ENCODE measurements around the gene SLC5A9. TPM values are rescaled to one million over a fixed set of nuclear protein-coding genes. Genes with fewer than 3 reads are reported as not detected.

SLC5A9 gene
- total and polyA plus RNA-seq, 2 experiments from 2014 or later = 0.10 TPM

DNA sequence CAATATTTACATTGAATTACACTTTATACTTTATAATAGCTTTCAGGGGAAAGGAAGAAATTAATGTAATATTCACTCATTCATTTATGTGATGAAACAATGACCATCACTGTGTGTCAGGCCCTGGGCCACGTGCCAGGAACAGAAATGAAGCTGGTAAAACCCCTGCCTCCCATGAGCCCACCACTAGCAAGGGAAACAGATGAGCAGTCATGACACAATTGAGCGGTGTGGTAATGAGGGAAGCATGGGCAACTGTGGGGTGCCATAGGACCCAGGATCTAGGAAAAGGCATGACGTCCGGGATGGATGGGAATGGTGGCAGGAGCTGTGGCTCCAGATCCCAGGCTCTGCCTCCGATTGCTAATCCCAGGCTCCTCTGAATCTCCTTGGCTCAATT lies 17.0 kb upstream of the SLC5A9 start (continued):
- no peak for TF ChIP-seq EZH2 (IDR thresholded peaks at IDR 0.05; ENCODE audit: low read depth, unreplicated experiment)
- TF ChIP-seq EZH2phosphoT487 (IDR thresholded peaks at IDR 0.05; ENCODE audit: unreplicated experiment) = no peak
- TF ChIP-seq, protein P1, sequence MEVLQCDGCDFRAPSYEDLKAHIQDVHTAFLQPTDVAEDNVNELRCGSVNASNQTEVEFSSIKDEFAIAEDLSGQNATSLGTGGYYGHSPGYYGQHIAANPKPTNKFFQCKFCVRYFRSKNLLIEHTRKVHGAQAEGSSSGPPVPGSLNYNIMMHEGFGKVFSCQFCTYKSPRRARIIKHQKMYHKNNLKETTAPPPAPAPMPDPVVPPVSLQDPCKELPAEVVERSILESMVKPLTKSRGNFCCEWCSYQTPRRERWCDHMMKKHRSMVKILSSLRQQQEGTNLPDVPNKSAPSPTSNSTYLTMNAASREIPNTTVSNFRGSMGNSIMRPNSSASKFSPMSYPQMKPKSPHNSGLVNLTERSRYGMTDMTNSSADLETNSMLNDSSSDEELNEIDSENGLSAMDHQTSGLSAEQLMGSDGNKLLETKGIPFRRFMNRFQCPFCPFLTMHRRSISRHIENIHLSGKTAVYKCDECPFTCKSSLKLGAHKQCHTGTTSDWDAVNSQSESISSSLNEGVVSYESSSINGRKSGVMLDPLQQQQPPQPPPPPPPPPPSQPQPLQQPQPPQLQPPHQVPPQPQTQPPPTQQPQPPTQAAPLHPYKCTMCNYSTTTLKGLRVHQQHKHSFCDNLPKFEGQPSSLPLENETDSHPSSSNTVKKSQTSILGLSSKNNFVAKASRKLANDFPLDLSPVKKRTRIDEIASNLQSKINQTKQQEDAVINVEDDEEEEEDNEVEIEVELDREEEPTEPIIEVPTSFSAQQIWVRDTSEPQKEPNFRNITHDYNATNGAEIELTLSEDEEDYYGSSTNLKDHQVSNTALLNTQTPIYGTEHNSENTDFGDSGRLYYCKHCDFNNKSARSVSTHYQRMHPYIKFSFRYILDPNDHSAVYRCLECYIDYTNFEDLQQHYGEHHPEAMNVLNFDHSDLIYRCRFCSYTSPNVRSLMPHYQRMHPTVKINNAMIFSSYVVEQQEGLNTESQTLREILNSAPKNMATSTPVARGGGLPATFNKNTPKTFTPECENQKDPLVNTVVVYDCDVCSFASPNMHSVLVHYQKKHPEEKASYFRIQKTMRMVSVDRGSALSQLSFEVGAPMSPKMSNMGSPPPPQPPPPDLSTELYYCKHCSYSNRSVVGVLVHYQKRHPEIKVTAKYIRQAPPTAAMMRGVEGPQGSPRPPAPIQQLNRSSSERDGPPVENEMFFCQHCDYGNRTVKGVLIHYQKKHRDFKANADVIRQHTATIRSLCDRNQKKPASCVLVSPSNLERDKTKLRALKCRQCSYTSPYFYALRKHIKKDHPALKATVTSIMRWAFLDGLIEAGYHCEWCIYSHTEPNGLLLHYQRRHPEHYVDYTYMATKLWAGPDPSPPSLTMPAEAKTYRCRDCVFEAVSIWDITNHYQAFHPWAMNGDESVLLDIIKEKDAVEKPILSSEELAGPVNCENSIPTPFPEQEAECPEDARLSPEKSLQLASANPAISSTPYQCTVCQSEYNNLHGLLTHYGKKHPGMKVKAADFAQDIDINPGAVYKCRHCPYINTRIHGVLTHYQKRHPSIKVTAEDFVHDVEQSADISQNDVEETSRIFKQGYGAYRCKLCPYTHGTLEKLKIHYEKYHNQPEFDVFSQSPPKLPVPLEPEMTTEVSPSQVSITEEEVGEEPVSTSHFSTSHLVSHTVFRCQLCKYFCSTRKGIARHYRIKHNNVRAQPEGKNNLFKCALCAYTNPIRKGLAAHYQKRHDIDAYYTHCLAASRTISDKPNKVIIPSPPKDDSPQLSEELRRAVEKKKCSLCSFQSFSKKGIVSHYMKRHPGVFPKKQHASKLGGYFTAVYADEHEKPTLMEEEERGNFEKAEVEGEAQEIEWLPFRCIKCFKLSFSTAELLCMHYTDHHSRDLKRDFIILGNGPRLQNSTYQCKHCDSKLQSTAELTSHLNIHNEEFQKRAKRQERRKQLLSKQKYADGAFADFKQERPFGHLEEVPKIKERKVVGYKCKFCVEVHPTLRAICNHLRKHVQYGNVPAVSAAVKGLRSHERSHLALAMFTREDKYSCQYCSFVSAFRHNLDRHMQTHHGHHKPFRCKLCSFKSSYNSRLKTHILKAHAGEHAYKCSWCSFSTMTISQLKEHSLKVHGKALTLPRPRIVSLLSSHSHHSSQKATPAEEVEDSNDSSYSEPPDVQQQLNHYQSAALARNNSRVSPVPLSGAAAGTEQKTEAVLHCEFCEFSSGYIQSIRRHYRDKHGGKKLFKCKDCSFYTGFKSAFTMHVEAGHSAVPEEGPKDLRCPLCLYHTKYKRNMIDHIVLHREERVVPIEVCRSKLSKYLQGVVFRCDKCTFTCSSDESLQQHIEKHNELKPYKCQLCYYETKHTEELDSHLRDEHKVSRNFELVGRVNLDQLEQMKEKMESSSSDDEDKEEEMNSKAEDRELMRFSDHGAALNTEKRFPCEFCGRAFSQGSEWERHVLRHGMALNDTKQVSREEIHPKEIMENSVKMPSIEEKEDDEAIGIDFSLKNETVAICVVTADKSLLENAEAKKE (CRISPR knock-in tag; IDR thresholded peaks at IDR 0.05) = no peak
- no peak for TF ChIP-seq ZNF114 (CRISPR knock-in tag; IDR thresholded peaks at IDR 0.05)
- TF ChIP-seq, protein P2, sequence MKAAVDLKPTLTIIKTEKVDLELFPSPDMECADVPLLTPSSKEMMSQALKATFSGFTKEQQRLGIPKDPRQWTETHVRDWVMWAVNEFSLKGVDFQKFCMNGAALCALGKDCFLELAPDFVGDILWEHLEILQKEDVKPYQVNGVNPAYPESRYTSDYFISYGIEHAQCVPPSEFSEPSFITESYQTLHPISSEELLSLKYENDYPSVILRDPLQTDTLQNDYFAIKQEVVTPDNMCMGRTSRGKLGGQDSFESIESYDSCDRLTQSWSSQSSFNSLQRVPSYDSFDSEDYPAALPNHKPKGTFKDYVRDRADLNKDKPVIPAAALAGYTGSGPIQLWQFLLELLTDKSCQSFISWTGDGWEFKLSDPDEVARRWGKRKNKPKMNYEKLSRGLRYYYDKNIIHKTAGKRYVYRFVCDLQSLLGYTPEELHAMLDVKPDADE (IDR thresholded peaks at IDR 0.05) = no peak
- no peak for TF ChIP-seq STAT1 (IDR thresholded peaks at IDR 0.05; ENCODE audit: unreplicated experiment)
- no peak for TF ChIP-seq ZNF331 (CRISPR knock-in tag; IDR thresholded peaks at IDR 0.05; ENCODE audit: low read depth)
- TF ChIP-seq CREB1 (CRISPR knock-in tag; IDR thresholded peaks at IDR 0.05; ENCODE audit: low read depth) = no peak

- ATAC-seq (no peak), DNase-seq (ENCODE audit: low spot score) (no peak)
- no peak overlapping the region for H3K4me3 Mint-ChIP-seq
- peaks cover 30% of the 10 kb centered on the region for H3K4me1 Mint-ChIP-seq
- H3K27me3 ChIP-seq (ENCODE audit: insufficient read depth) = no peaks in the 10 kb centered on the region
- peaks cover 16% of the 10 kb centered on the region for H3K4me1 ChIP-seq (ENCODE audit: insufficient read depth)
- no peaks in the 10 kb centered on the region for H3K79me2 ChIP-seq (replicated peaks; ENCODE audit: insufficient read depth)
- H3K27me3 Mint-ChIP-seq (ENCODE audit: insufficient read depth, low read depth, poor library complexity) = peaks cover 3% of the 10 kb centered on the region
- TF ChIP-seq STAT1 (IDR thresholded peaks at IDR 0.05; ENCODE audit: unreplicated experiment) (no peak), ZNF114 (CRISPR knock-in tag; IDR thresholded peaks at IDR 0.05) (no peak), EZH2phosphoT487 (IDR thresholded peaks at IDR 0.05; ENCODE audit: unreplicated experiment) (no peak), CREB1 (CRISPR knock-in tag; IDR thresholded peaks at IDR 0.05; ENCODE audit: low read depth) (no peak), NANOG (IDR thresholded peaks at IDR 0.05; ENCODE audit: borderline replicate concordance) (no peak)
- TF ChIP-seq, protein P3, sequence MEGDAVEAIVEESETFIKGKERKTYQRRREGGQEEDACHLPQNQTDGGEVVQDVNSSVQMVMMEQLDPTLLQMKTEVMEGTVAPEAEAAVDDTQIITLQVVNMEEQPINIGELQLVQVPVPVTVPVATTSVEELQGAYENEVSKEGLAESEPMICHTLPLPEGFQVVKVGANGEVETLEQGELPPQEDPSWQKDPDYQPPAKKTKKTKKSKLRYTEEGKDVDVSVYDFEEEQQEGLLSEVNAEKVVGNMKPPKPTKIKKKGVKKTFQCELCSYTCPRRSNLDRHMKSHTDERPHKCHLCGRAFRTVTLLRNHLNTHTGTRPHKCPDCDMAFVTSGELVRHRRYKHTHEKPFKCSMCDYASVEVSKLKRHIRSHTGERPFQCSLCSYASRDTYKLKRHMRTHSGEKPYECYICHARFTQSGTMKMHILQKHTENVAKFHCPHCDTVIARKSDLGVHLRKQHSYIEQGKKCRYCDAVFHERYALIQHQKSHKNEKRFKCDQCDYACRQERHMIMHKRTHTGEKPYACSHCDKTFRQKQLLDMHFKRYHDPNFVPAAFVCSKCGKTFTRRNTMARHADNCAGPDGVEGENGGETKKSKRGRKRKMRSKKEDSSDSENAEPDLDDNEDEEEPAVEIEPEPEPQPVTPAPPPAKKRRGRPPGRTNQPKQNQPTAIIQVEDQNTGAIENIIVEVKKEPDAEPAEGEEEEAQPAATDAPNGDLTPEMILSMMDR (conservative IDR thresholded peaks at IDR 0.05; ENCODE audit: low read depth in 2 of 2) = no peak
- no peaks in the 10 kb centered on the region for H4K20me1 ChIP-seq (replicated peaks; ENCODE audit: insufficient read depth)
- no peaks in the 10 kb centered on the region for H3F3A ChIP-seq (replicated peaks; ENCODE audit: low read depth)
- no peak overlapping the region for H2AFZ ChIP-seq
- no peak overlapping the region for H3K27ac ChIP-seq (ENCODE audit: low read depth)
- no peaks in the 10 kb centered on the region for H3K9me3 Mint-ChIP-seq
- no peak overlapping the region for H3K27ac Mint-ChIP-seq
- H3K36me3 Mint-ChIP-seq (ENCODE audit: low read depth) = no peaks in the 10 kb centered on the region
- H3K4me2 ChIP-seq = no peak overlapping the region
- no peaks in the 10 kb centered on the region for H3K36me3 ChIP-seq (ENCODE audit: insufficient read depth)
- no peaks in the 10 kb centered on the region for H3K9me2 ChIP-seq (ENCODE audit: insufficient read depth)
- no peak overlapping the region for H3K4me3 ChIP-seq
Observed at GRCh38 chr1:48206371-48206770, 16.1 kb upstream of the SLC5A9 start.

Measured in GM23338 (cell line).